IPS-11a (cell line): Measurements from ENCODE around the gene TTC7B.
"Not testable (repeated sequence)": the region's sequence is repeated elsewhere in the genome, so short reads cannot be mapped to it uniquely, and the experiment has no call there.

Source experiments
- H3K4me3 ChIP-seq: one replicate; pipeline ENCODE4 v1.5.1; 2013; ENCODE audit warnings: low read depth, low read length, control low read depth

The TTC7B gene

DNA sequence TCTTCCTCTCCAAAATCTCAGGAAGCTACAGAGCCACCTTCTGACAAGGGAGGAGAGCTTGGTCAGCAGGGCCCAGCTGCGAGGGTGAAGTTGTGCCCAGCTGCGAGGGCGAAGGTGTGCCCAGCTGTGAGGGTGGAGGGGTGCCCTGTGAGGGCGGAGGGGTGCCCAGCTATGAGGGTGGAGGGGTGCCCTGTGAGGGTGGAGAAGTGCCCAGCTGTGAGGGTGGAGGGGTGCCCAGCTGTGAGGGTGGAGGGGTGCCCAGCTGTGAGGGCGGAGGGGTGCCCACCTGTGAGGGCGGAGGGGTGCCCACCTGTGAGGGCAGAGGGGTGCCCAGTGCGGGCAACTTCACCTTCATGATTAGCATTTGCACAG, 20.4 kb upstream of the TTC7B start:
- H3K4me3 ChIP-seq: no peak overlapping the region

DNA sequence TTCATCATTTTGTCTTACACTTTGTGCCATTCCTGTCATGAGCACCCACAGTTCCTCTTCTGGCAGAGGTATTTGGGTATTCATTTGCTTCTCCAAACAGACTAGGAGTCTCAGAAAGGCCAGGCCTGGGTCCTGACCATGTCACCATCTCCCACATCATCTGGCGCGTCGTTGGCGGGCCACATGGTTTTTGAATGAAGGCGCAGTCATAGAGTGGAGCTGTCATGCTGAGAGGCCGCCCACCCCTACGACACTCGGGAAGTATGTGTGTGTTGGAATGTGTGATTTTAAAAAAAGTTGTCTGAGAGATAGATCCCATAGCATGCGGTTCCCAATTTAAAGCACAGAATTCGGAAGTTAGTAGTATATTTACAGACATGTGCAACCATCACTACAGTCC, 15.6 kb upstream of the TTC7B start:
- H3K4me3 ChIP-seq: no peak overlapping the region

DNA sequence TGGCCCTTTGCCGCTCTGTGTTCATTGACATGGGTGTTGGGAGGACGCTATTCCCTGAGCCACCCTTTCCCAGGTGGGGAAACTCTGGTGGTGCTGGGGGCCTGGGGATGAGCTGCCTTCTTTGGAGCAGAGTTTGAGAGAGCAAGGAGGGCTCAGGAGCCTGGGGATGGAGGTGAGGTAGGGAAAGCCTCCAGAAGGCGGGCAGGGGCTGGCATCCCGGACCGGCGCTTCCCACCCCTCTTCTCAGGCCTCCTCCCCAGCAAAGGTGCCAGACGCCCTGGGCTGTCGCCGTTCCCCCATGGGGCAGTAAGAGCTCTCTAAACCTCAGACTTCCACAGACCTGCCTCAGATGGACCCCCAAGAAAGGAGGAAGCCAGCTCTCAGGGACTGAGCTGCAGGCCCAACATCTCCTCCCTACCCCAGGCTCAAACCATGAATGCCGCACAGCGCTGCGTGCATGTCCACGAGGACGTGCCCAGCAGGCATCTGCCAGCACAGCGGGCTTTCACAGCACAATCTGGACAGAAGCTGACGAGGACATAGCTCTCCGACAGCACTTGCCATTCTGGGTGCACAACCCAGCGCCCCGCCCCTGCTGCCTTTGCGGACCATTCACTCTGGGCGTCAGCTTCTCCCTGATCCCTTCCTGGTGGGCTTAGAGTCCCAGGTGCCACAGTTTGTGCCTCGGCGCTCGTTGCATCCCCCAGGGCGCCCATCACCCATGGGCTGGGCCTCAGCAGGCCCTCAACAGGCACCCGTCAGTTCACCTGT, 14.9 kb upstream of the TTC7B start:
- no peak overlapping the region for H3K4me3 ChIP-seq

DNA sequence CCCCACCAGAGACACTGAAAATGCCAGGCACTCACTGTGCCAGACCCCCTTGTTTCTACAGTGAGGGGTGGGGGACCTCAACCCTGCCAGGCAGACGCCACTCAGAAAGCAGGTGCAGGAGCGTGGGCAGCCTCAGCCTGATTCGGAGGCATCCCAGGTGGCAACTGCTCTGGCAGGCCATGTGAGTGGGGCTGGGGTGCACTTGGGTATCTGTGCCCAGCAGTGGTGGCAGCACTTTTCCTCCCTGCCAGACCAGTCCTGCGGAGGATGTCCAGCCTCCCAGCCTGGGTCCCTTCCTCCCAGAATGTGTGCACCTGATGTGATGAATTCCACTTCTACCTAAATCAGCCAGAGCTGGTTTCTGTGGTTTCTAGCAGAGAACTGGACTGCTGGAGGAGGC, 13.4 kb upstream of the TTC7B start:
- H3K4me3 ChIP-seq: no peak overlapping the region

DNA sequence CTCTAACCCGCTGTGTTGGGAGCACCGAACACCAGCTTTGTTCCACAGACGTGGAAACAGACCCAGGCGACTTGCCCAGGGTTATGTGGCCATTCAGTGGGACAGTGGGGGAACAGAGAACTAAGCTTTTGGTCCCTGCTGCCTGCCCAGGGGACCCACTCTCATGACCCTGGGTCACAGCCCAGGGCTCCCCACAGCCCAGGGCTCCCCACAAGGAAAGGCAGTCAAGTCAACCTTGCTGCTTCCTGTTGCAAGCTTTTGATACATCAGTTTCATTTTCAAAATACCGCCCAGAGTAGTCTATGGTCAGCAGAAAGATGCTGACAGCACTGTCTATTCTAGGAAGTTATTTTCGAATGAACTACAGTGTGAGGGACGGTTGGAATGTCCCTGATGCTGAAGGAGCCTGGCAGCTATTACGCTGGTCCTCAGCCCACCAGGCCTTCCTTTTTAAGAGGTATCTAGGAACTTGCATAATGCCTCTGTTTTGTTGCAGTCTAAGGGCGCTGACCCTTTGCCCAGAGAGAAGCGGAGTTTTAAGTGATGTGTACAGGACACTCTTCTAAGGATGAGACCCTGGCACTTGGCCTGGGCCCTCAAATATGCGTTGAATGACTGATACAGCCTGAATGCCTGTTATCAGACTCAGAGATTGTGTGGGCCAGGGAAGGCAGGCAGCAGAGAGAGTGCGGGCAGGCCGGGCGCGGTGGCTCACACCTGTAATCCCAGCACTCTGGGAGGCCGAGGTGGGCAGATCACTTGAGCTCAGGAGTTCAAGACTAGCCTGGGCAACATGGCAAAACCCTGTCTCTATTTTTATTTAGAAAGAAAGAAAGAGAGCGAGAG, 12.6 kb upstream of the TTC7B start:
- H3K4me3 ChIP-seq: no peak overlapping the region

DNA sequence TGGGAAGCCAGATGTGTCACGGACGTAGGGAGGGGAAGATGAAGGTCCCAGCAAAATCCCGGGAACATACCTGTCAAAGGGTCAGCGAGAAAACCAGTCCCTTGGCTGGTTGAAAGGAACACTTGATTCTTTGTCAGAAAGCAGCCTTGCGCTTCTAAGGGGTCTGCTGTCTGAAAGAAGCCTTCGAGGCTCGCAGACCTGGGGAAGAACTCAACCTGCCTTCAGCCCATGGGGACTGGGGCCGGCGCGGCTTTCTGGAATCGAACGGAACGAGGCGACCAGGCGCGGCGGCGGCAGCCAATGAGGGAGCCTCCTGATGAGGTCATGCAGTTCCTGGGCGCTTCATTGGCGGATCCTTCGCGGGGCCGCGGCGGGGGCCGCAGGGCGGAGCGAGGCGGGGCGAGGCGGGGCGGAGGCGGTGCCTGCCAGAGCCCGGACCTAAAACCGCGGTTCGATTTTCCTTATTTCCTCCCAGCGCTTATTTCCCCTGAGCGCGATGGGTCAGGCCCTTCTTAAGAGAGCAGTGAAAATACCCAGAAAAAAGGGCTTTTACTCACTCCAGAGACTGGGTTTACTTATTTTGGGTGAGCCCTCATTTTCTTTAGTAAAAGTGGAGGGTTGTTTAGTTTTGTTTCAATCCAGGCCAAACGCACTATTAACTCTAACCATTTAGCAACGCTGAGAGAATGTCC, 11.8 kb upstream of the TTC7B start:
- H3K4me3 ChIP-seq: no peak overlapping the region

DNA sequence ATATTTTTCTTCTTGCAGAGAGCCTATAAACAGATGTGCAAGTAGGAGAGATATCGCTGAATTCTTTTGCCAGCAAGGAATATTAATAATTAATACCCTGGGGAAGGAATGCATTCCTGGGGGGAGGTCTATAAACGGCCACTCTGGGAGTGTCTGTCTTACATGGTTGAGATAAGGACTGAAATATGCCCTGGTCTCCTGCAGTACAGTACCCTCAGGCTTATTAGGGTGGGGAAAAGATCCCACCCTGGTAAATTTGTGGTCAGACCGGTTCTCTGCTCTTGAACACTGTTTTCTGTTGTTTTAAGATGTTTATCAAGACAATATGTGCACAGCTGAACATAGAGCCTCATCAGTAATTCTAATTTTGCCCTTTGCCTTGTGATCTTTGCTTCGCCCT, 7.3 kb upstream of the TTC7B start:
- H3K4me3 ChIP-seq: not testable (repeated sequence)

DNA sequence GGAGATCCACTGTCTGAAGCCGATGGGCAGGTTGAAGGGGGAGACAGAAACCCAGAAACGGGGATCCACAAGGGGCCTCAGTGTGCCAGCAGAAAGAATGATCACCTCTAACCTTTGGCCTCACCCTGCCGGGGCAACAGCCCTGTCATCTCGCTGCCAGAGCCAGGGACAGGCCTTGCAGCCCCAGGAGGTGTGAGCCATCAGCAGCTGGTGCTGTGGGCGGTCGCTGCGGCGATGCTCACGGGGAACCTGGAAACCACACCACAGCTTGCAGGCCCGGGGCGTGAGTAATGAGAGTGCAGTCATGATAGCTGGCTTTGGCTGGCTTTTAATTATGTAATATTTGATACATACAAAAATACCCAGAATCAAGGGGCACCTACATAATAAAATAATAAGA, 4.7 kb upstream of the TTC7B start:
- H3K4me3 ChIP-seq: no peak overlapping the region

DNA sequence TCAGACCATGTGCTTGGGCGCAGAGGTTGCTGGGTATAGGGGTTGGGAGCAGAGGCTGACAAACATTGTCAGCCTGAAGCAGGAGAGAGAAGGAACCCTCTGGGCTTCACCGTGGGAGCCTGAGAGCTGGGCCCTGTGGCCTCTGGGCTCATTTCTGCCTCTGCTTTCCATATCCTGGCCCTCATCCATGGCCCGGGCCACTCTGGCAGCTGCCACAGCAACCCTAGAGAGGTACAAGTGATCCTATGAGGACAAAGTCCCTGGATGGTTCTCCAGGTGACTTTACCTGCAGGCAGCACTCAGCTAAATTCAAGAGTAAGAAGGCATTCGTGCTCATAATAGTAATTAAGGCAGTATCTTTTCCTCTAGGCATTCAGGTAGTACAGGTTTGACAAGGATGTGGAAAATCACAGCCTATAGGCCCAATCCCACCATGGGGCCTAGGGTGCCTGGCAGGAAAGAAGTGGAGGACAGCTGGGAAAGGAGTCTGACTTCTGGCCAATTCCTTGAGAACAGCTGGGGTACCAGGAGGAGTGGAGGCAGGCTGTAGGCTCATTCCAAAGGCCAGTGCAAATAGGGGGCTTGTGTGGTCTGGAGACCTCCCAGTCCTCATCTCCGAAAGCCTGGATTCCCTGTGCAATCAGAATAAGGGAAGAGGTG, 3.6 kb upstream of the TTC7B start:
- no peak overlapping the region for H3K4me3 ChIP-seq

DNA sequence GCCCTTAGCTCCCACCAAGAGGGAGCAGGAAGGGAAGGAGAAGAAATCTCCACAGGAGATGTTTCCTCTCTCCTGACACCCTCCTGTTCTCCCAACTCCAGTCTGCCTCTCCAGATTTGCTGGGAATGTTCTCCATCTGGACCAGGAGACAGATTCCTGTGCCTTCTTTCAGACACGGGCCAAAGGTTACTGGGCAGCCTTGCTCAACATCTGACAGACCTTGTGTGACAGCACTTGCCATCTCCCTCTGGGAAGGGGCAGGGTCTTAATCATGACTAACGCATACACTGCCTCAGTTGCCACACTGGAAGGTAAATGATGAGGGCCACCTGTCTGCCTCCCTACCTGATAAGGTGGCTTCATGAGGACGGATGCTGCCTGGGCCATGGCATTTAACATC, 2.5 kb upstream of the TTC7B start:
- no peak overlapping the region for H3K4me3 ChIP-seq

DNA sequence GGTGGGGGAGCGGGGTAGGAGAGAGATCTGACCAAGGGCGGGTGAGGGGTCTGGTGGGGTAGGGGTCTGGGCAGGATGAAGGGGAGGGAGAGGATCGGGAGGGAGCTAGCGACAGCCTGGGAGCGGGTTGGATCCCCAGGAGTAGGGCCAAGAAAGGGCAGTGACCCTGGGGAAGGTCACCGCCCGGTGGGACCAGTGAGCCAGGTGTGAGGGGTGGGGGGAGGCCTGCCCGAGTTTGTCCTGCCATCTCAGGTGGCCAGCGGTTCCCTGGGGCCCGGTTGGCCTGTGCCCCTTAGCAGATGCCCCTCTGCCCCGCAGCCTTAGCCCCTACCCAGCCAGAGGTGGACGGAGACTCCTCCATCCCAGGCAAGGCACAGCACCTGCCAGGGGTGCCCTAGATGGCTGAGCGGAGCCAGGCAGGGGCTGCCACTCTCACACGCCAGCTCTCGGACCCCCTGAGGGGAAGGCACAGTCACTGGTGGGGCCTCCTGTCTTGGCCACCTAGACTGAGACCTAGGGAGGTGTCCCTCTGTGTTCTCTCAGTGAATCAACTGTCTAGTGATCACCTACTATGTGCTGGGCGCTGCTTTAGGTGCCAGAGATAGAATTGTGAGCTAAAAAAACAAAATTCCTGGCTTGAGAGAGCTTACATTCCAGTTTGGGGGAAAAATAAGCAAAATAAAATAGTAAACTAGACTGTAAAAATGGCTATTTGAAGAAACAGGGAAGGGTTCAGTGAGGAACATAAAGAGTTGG, 629 bp upstream of the TTC7B start:
- H3K4me3 ChIP-seq: peak overlapping the region; percentile 34

DNA sequence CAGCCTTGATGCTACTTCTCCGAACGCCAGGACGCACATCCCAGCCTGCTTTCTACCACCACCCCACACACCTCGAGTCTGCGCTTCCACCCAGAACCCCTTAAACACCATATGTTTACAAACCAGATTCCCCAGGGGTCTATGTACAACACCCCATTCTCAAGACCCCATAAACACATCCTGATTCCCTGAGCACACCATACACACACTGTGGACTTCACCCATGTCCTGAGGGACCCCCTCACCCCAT, 733 bp downstream of the TTC7B start:
- peak overlapping the region; percentile 62 for H3K4me3 ChIP-seq

DNA sequence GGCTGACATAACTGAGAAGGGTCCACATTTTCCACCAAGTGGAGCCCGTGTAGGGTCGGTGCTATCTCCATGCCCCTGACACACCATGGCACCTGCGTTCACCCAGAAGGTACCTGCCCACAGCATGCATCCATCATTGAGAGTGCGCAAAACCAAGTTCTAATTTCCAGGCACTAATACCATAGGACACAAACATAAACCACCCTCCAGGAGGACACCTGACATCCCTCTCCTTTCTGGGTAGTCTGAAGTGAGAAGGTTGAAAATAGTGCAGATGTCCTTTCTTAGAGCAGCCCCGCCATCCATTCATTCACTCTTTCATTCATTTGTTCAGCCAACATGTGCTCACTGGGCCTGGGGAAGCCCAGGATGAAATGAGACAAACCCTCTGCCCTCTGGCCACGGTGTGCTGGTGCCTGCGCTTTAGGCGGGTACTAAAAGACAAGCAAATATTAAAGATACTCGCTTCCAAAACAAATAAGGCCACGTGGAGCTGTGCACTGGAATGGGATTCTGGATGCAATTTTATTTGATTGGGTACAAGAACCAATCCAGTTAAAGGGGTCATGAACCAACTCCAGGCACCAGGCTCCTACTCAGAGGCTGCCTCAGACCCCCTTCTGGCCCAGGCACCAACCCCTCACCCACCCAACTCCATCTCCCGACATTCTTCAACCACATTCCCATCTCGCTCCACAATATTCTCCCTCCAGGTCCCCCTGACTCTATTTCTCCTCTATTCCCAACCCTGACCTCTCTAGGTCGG, 1.2 kb downstream of the TTC7B start:
- peak overlapping the region; percentile 62 for H3K4me3 ChIP-seq

DNA sequence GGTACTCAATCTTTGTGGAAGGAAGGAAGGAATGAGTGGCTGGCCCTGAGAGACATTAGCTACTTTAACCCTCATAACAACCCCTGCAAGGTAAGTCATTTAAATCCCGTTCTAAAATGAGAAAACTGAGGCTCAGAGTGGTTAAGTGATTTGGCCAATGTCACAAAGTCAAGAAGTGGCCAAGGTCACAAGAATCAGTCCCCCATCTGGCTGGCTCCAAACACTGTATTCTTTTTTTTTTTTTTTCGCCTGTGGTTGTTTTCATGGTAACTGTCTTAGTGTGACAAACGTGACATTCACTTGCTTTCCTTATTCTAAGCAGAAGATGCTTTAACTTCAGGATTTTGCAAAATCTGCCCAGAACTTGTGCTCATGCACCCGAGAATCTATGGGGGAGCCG, 2.8 kb downstream of the TTC7B start:
- no peak overlapping the region for H3K4me3 ChIP-seq

DNA sequence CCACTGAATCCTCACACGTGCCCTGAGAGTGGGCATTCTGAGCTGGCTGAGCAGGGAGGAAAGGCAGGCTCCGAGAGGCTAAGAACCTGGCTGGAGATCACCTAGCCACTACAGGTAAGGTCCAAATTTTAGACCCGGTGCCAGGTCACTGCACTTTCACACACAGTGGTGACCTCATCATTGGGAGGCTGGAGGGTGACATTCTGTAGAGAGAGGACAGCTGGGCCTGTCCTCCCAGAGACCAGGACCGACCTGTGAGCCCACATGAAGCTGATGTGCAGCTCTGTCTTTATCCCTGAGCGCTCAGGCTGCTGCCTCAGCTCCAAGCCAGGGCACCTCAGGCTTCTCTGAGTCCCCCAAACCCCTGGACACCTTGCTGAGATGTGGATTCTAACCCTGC, 4.1 kb downstream of the TTC7B start:
- H3K4me3 ChIP-seq: no peak overlapping the region

DNA sequence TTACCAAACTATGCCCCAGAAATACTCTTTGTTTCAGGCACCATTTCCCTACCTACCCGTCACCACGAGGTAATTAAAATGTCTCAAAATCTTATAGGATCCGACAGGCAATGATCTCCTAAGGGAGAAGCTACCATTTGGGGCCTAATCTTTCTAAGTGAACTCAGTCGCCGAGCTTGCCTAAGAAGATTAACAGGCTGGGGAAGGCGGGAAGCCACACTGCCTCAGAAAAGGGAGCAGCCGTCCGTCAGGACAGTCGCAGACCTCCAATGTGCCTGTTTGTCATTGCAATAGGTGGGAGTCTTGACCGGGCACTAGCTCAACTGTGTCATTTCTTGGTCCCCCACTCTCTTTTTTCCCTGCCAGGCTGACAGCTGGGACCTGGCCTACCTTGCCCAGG, 4.6 kb downstream of the TTC7B start:
- no peak overlapping the region for H3K4me3 ChIP-seq

DNA sequence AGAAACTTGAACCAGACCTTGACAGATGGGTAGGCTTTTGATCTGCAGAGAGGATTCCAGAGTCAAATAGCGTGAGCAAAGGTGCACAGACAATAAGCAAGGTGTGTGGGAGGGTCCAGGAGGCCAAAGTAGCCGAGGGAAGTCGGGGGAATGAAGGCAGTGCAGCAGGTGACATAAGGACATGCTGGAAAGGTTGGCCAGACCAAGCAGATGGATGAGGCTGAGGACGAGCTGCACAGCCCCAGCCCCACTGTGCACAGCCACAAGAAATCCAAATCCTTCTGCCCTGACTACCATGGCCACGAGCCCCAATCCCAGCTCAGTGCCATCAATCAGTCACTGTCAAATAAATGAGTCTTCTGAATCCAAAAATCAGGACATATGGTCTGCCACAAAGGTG, 5.4 kb downstream of the TTC7B start:
- H3K4me3 ChIP-seq: no peak overlapping the region

DNA sequence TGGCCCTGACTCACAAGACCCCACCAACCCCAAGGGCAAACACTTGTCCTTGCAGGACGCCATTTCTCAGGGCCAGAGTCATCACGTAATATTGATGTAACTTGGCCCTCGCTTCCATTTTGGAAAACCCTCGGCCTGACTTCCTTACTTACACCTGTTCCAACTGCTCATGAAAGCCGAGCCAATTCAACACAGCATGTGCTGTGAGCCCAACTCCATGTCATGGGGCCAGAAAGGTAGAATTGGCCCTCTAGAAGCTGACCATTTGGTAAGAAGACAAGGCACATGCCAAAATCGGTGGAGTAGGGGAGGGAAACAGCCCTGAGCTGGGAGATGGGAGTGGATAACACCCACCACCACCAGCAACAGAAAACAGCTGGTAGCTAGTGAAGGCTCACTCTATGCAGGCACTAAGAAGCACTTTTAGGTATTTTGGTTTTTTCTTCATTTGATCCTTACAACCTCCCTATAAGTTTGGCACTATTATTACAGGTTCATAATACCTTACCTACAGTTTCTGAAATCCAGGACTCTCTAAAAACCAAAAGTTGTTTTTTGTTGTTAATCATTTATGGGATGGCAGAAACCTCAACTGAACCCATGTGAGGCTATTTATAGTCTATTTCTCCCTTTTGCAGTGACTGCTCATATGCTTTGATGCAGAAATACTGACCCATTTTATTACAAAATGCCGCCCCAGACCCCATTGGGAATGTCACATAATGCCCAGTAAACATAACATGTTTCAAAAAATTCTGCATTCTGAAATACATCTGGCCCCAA, 6.5 kb downstream of the TTC7B start:
- no peak overlapping the region for H3K4me3 ChIP-seq

DNA sequence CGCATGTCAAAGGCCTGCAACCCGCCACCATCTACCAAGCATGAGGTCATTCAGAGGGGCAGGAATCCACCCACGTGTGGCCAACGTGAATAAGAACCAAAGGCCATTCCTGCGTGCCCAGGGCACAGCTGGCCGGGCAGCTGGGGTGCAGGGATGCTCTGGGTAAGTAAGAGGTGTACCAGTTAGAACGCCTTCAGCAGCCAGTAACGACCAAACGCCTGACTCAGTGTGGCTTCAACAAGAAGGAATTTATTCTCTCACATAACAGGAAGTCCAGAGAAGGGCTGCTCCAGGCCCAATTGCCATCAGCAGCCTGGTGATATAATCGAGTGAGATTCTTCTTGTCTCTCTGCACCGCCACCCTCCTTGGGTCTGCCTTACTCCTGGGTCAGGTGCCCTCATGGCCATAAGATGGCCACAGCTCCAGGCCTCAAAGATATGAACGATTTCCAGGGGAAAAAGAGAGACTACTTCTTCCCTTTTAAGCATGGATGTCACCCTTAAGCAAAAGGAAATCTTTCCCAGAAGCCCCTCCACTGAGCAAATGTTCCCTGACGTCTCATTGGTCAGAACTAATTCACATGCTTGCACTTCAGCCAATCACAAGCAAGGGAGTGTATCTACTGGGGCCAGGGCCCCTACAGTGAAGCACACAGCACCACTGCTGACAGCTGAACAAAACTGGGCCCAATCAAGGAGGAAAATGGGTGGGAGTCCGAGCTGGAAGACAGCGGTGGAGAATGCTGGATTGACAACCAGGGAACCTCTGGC, 7.3 kb downstream of the TTC7B start:
- H3K4me3 ChIP-seq: no peak overlapping the region
